Neuronal stem cell (in vitro differentiated cells): ENCODE measurements around the gene TUBB3.

Source experiments
- DNase-seq: peaks from one replicate; pipeline ENCODE4 v3.0.0-alpha.2; 2013; ENCODE audit warnings: low spot score
- H2AFZ ChIP-seq: one replicate; pipeline ENCODE4 v1.6.1; 2013; ENCODE audit warnings: mild to moderate bottlenecking, low read length, inconsistent platforms
- H2AK5ac ChIP-seq: 2 replicates; pipeline ENCODE4 v1.6.1; 2013; ENCODE audit warnings: low read depth, mild to moderate bottlenecking, inconsistent platforms, low read length, moderate library complexity, mixed read lengths
- H2BK120ac ChIP-seq: 2 replicates; pipeline ENCODE4 v1.6.1; 2013; ENCODE audit warnings: low read depth, mild to moderate bottlenecking, inconsistent platforms, low read length, moderate library complexity, mixed read lengths
- H2BK12ac ChIP-seq: one replicate; pipeline ENCODE4 v1.6.1; 2013; ENCODE audit warnings: low read length, inconsistent platforms
- H2BK15ac ChIP-seq: 2 replicates; pipeline ENCODE4 v1.6.1; 2013; ENCODE audit warnings: mild to moderate bottlenecking, low read length, inconsistent platforms, mixed read lengths
- H2BK5ac ChIP-seq: one replicate; pipeline ENCODE4 v1.6.1; 2013; ENCODE audit warnings: inconsistent platforms, mild to moderate bottlenecking, low read length, moderate library complexity
- H3K14ac ChIP-seq: one replicate; pipeline ENCODE4 v1.6.1; 2013; ENCODE audit warnings: low read length, inconsistent platforms
- H3K18ac ChIP-seq: 2 replicates; pipeline ENCODE4 v1.6.1; 2013; ENCODE audit warnings: low read length, inconsistent platforms
- H3K23ac ChIP-seq: 2 replicates; pipeline ENCODE4 v1.6.1; 2013; ENCODE audit warnings: low read depth, mild to moderate bottlenecking, mixed read lengths, low read length, inconsistent platforms; ENCODE audit not compliant: poor library complexity
- H3K27ac ChIP-seq: replicated peaks from 3 replicates; pipeline ENCODE4 v1.5.1; 2013; ENCODE audit warnings: low read length, inconsistent platforms
- H3K27me3 ChIP-seq, 3 experiments: 2 replicates each; pipeline ENCODE4 v1.6.1; 2013; ENCODE audit warnings: low read length in 3 of 3, mild to moderate bottlenecking in 2 of 3, inconsistent platforms in 1 of 3, low read depth in 1 of 3, mixed read lengths in 1 of 3, moderate library complexity in 1 of 3; ENCODE audit not compliant: control insufficient read depth in 3 of 3, insufficient read depth in 3 of 3
- H3K36me3 ChIP-seq, 2 donors: replicated peaks in 1 of 2; 2 replicates each; pipeline ENCODE4 v1.6.1; 2013; ENCODE audit warnings: low read length in 2 of 2; ENCODE audit not compliant: control insufficient read depth in 2 of 2, insufficient read depth in 2 of 2
- H3K4ac ChIP-seq: 2 replicates; pipeline ENCODE4 v1.6.1; 2013; ENCODE audit warnings: inconsistent platforms, mild to moderate bottlenecking, low read length, moderate library complexity
- H3K4me1 ChIP-seq, 2 donors: 1 replicate in 1 of 2; 2 replicates in 1 of 2; pipeline ENCODE4 v1.6.1; 2013; ENCODE audit warnings: low read length in 2 of 2, low read depth in 1 of 2; ENCODE audit not compliant: control insufficient read depth in 2 of 2, insufficient read depth in 1 of 2
- H3K4me2 ChIP-seq: one replicate; pipeline ENCODE4 v1.6.1; 2013; ENCODE audit warnings: mild to moderate bottlenecking, low read length, inconsistent platforms; ENCODE audit not compliant: insufficient read depth, poor library complexity, severe bottlenecking
- H3K4me3 ChIP-seq, 2 donors: 2 replicates each; pipeline ENCODE4 v1.5.1; 2013; ENCODE audit warnings: low read length in 2 of 2, mild to moderate bottlenecking in 2 of 2, inconsistent platforms in 1 of 2, moderate library complexity in 1 of 2
- H3K79me1 ChIP-seq: one replicate; pipeline ENCODE4 v1.6.1; 2013; ENCODE audit warnings: low read depth, mild to moderate bottlenecking, inconsistent platforms, low read length, moderate library complexity
- H3K9ac ChIP-seq: one replicate; pipeline ENCODE4 v1.6.1; 2013; ENCODE audit warnings: mild to moderate bottlenecking, low read depth, low read length, inconsistent platforms; ENCODE audit not compliant: poor library complexity
- H3K9me3 ChIP-seq, 2 donors: replicated peaks in 1 of 2; 2 replicates each; pipeline versions ENCODE3 to v1.6.1; 2013; ENCODE audit warnings: low read length in 2 of 2, mild to moderate bottlenecking in 2 of 2, inconsistent platforms in 1 of 2, low read depth in 1 of 2, mixed read lengths in 1 of 2, moderate library complexity in 1 of 2; ENCODE audit not compliant: control insufficient read depth in 2 of 2, insufficient read depth in 1 of 2
- H4K8ac ChIP-seq: one replicate; pipeline ENCODE4 v1.6.1; 2013; ENCODE audit warnings: low read depth, mild to moderate bottlenecking, inconsistent platforms, low read length, moderate library complexity
- H4K91ac ChIP-seq: one replicate; pipeline ENCODE4 v1.6.1; 2013; ENCODE audit warnings: low read length, low read depth, mild to moderate bottlenecking, inconsistent platforms; ENCODE audit not compliant: poor library complexity
- WGBS, 2 donors: extraction: QIAGEN DNeasy Blood & Tissue Kit; methylation state at CpG; one replicate each; pipeline ENCODE4 v1.1.7; 2013; ENCODE audit warnings: missing lambda C conversion rate in 2 of 2, mixed read lengths in 1 of 2; ENCODE audit not compliant: insufficient read length in 2 of 2, insufficient replicate concordance in 1 of 2; ENCODE audit errors: extremely low coverage in 2 of 2; 5-methylcytosine and 5-hydroxymethylcytosine counted together

The TUBB3 gene

GRCh38 chr16:89983536-89983935 is 60.4 kb downstream of the TUBB3 start:
- Histone ChIP-seq H3K4me1 (no peaks in the 10 kb centered on the region), H3K18ac (no peak overlapping the region), H4K91ac (no peak overlapping the region), H3K23ac (no peak overlapping the region), H3K9ac (no peak overlapping the region), H3K4me3 (no peak overlapping the region), H3K27ac (no peak overlapping the region), H3K79me1 (peaks cover 2% of the 10 kb centered on the region), H2AK5ac (no peak overlapping the region), H3K4me2 (no peak overlapping the region), H2BK12ac (no peak overlapping the region), H3K27me3 (no peaks in the 10 kb centered on the region), H2BK120ac (no peak overlapping the region), H3K14ac (no peak overlapping the region), H4K8ac (no peak overlapping the region), H2AFZ (no peak overlapping the region), H3K36me3 (peaks cover 49 to 92% of the 10 kb centered on the region in 2 donors), H2BK15ac (no peak overlapping the region), H3K4ac (no peak overlapping the region), H2BK5ac (no peak overlapping the region), H3K9me3 (no peaks in the 10 kb centered on the region)
- no CpG with 5 or more reads among the region's 15 CpGs for WGBS, 2 donors
- DNase-seq, result no peak

GRCh38 chr16:89984216-89984615 is 61.1 kb downstream of the TUBB3 start:
- Histone ChIP-seq H3K4me1 (no peaks in the 10 kb centered on the region), H3K79me1 (peaks cover 2% of the 10 kb centered on the region), H3K14ac (no peak overlapping the region), H3K4ac (no peak overlapping the region), H4K8ac (no peak overlapping the region), H2BK120ac (no peak overlapping the region), H3K9ac (no peak overlapping the region), H3K23ac (no peak overlapping the region), H2AK5ac (no peak overlapping the region), H2BK5ac (no peak overlapping the region), H3K27me3 (no peaks in the 10 kb centered on the region), H3K9me3 (no peaks in the 10 kb centered on the region), H2BK15ac (no peak overlapping the region), H3K36me3 (peaks cover 49 to 92% of the 10 kb centered on the region in 2 donors), H2AFZ (no peak overlapping the region), H3K18ac (no peak overlapping the region), H3K27ac (no peak overlapping the region), H4K91ac (no peak overlapping the region), H3K4me2 (no peak overlapping the region), H3K4me3 (no peak overlapping the region), H2BK12ac (no peak overlapping the region)
- no peak for DNase-seq
- WGBS, 2 donors, result no CpG with 5 or more reads among the region's 7 CpGs

- H3K27me3 ChIP-seq, result no peaks in the 10 kb centered on the region
- H3K14ac ChIP-seq, result no peak overlapping the region
- H3K18ac ChIP-seq, result no peak overlapping the region
- peaks cover 2% of the 10 kb centered on the region for H3K79me1 ChIP-seq
- no peak overlapping the region for H4K91ac ChIP-seq
- H2BK15ac ChIP-seq, result no peak overlapping the region
- H3K4me1 ChIP-seq, result no peaks in the 10 kb centered on the region
- H3K4me3 ChIP-seq, result no peak overlapping the region
- H2AK5ac ChIP-seq, result no peak overlapping the region
- no peaks in the 10 kb centered on the region for H3K9me3 ChIP-seq
- H3K36me3 ChIP-seq, result peaks cover 46 to 89% of the 10 kb centered on the region in 2 donors
- H3K23ac ChIP-seq, result no peak overlapping the region
- H2BK5ac ChIP-seq, result no peak overlapping the region
- no peak overlapping the region for H3K9ac ChIP-seq
- no peak overlapping the region for H3K4ac ChIP-seq
- no peak overlapping the region for H3K4me2 ChIP-seq
- no peak for DNase-seq
- WGBS, 2 donors, result no CpG with 5 or more reads among the region's 10 CpGs
- H4K8ac ChIP-seq, result no peak overlapping the region
- H2AFZ ChIP-seq, result no peak overlapping the region
- H2BK12ac ChIP-seq, result no peak overlapping the region
- no peak overlapping the region for H2BK120ac ChIP-seq
- H3K27ac ChIP-seq, result no peak overlapping the region
Measured at GRCh38 chr16:89985219-89985618, 62.1 kb downstream of the TUBB3 start.
